ENCODE measurements around the gene KMT5B.

The KMT5B gene

GRCh38 chr11:68117853-68118470 lies 95.1 kb downstream of the KMT5B start:
- peaks cover 24% of the 10 kb centered on the region for H3K36me3 ChIP-seq (ENCODE audit: control insufficient read depth, insufficient read depth, low read length)
- no peaks in the 10 kb centered on the region for H3K27me3 ChIP-seq (ENCODE audit: control insufficient read depth, insufficient read depth, low read length)
- H3K9me3 ChIP-seq (ENCODE audit: control insufficient read depth, insufficient read depth, low read depth, low read length): no peaks in the 10 kb centered on the region
- H3K27ac ChIP-seq (ENCODE audit: low read depth, low read length): no peak overlapping the region
- H3K9ac ChIP-seq (ENCODE audit: low read length): no peak overlapping the region
- H3K4me1 ChIP-seq (ENCODE audit: control insufficient read depth, insufficient read depth, low read length): peaks cover 29% of the 10 kb centered on the region
- peak overlapping the region; percentile 86; the same call in 1 of the 2 replicates for H3K4me3 ChIP-seq (ENCODE audit: low read depth, low read length)

DNA sequence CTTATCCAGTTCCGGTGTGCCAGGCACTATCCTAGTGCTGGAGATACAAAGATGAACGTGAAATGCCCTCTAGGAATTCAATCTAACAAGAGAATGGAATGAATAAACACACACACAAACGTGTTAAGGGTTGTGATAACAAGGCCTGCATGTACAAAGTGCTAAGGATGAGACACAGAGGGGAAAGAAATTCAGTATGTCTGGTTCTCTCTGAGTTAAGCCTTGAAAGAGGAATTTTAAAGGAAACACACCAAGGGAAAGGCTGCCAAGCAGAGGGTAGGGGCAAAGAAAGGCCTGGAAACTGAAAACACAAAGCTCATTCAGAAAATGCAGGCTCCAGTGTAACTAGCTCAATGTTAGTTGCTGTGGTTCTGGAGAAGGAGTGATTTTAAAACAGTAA lies 96.1 kb downstream of the KMT5B start:
- Histone ChIP-seq H3K36me3 (ENCODE audit: control insufficient read depth, insufficient read depth, low read length) (peaks cover 24% of the 10 kb centered on the region), H3K4me1 (ENCODE audit: control insufficient read depth, insufficient read depth, low read length) (peaks cover 22% of the 10 kb centered on the region), H3K27me3 (ENCODE audit: control insufficient read depth, insufficient read depth, low read length) (no peaks in the 10 kb centered on the region), H3K4me3 (ENCODE audit: low read depth, low read length) (no peak overlapping the region), H3K9ac (ENCODE audit: low read length) (no peak overlapping the region), H3K27ac (ENCODE audit: low read depth, low read length) (no peak overlapping the region), H3K9me3 (ENCODE audit: control insufficient read depth, insufficient read depth, low read depth, low read length) (no peaks in the 10 kb centered on the region)

GRCh38 chr11:68116126-68116525 lies 97.0 kb downstream of the KMT5B start:
- H3K4me1 ChIP-seq (ENCODE audit: control insufficient read depth, insufficient read depth, low read length): peaks cover 18% of the 10 kb centered on the region
- H3K9ac ChIP-seq (ENCODE audit: low read length): no peak overlapping the region
- H3K4me3 ChIP-seq (ENCODE audit: low read depth, low read length): no peak overlapping the region
- H3K27ac ChIP-seq (ENCODE audit: low read depth, low read length): no peak overlapping the region
- peaks cover 24% of the 10 kb centered on the region for H3K36me3 ChIP-seq (ENCODE audit: control insufficient read depth, insufficient read depth, low read length)
- H3K9me3 ChIP-seq (ENCODE audit: control insufficient read depth, insufficient read depth, low read depth, low read length): no peaks in the 10 kb centered on the region
- H3K27me3 ChIP-seq (ENCODE audit: control insufficient read depth, insufficient read depth, low read length): no peaks in the 10 kb centered on the region

DNA sequence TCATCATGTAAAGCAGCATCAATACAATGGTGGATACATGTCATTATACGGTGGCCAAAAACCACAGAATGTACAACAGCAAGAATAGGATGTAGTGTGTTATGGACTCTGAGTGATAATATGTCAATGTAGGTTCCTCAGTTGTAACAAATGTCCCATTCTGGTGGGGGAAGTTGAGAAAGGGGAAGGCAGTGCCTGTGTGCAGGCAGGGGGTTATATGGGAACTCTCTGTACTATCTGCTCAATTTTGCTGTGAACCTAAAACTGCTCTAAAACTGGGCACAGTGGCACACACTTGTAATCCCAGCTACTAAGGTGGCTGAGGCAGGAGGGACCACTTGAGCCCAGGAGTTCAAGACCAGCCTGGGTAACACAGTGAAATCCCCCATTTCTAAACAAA lies 97.8 kb downstream of the KMT5B start:
- H3K27me3 ChIP-seq (ENCODE audit: control insufficient read depth, insufficient read depth, low read length): no peaks in the 10 kb centered on the region
- peaks cover 27% of the 10 kb centered on the region for H3K36me3 ChIP-seq (ENCODE audit: control insufficient read depth, insufficient read depth, low read length)
- H3K9me3 ChIP-seq (ENCODE audit: control insufficient read depth, insufficient read depth, low read depth, low read length): no peaks in the 10 kb centered on the region
- H3K9ac ChIP-seq (ENCODE audit: low read length): no peak overlapping the region
- H3K4me3 ChIP-seq (ENCODE audit: low read depth, low read length): no peak overlapping the region
- peaks cover 18% of the 10 kb centered on the region for H3K4me1 ChIP-seq (ENCODE audit: control insufficient read depth, insufficient read depth, low read length)
- H3K27ac ChIP-seq (ENCODE audit: low read depth, low read length): no peak overlapping the region

DNA sequence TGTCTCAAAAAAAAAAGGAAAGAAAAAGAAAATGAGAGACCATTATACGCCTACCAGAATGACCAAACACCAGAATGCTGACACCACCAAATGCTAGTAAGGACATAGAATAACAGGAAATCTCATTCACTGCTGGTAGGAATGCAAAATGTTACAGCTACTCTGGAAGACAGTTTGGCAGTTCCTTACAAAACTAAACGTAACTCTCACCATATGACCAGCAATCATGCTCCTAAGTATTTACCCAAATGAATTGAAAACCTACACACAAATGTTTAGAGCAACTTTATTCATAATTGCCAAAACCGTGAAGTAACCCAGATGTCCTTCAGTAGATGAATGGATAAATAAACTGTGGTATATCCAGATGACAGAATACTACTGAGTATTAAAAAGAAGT lies 99.1 kb downstream of the KMT5B start:
- Histone ChIP-seq H3K27ac (ENCODE audit: low read depth, low read length) (no peak overlapping the region), H3K4me1 (ENCODE audit: control insufficient read depth, insufficient read depth, low read length) (peaks cover 15% of the 10 kb centered on the region), H3K9ac (ENCODE audit: low read length) (no peak overlapping the region), H3K9me3 (ENCODE audit: control insufficient read depth, insufficient read depth, low read depth, low read length) (0 out of 2 replicates have a peak, but pooled peaks cover 2% of the 10 kb centered on the region), H3K27me3 (ENCODE audit: control insufficient read depth, insufficient read depth, low read length) (no peaks in the 10 kb centered on the region), H3K36me3 (ENCODE audit: control insufficient read depth, insufficient read depth, low read length) (peaks cover 34% of the 10 kb centered on the region), H3K4me3 (ENCODE audit: low read depth, low read length) (no peak overlapping the region)

DNA sequence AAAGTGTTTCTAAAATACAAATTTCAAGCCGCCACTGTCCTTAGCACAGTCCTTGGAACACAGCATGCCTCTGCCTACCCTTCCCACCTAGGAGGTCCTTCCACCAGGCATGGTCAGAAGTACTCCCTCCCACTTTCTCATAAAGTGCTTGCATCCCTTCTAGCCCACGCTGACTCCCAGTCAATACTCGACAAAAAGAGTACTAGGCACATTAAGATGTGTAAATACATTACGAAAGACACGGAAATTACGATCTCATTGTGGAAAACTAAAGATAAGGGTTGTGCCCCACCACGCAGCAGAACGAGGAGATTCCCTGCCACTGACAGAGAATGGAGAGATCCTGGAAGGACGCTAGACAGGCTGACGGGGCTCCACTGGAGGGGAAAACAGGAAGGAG lies 105.4 kb downstream of the KMT5B start:
- H3K36me3 ChIP-seq (ENCODE audit: control insufficient read depth, insufficient read depth, low read length): peaks cover 21% of the 10 kb centered on the region; the same call in 1 of the 2 replicates
- 0 out of 2 replicates have a peak, but pooled peaks cover 2% of the 10 kb centered on the region for H3K9me3 ChIP-seq (ENCODE audit: control insufficient read depth, insufficient read depth, low read depth, low read length)
- H3K27ac ChIP-seq (ENCODE audit: low read depth, low read length): no peak overlapping the region
- H3K27me3 ChIP-seq (ENCODE audit: control insufficient read depth, insufficient read depth, low read length): no peaks in the 10 kb centered on the region
- no peak overlapping the region for H3K4me3 ChIP-seq (ENCODE audit: low read depth, low read length)
- peaks cover 16% of the 10 kb centered on the region for H3K4me1 ChIP-seq (ENCODE audit: control insufficient read depth, insufficient read depth, low read length)
- no peak overlapping the region for H3K9ac ChIP-seq (ENCODE audit: low read length)

DNA sequence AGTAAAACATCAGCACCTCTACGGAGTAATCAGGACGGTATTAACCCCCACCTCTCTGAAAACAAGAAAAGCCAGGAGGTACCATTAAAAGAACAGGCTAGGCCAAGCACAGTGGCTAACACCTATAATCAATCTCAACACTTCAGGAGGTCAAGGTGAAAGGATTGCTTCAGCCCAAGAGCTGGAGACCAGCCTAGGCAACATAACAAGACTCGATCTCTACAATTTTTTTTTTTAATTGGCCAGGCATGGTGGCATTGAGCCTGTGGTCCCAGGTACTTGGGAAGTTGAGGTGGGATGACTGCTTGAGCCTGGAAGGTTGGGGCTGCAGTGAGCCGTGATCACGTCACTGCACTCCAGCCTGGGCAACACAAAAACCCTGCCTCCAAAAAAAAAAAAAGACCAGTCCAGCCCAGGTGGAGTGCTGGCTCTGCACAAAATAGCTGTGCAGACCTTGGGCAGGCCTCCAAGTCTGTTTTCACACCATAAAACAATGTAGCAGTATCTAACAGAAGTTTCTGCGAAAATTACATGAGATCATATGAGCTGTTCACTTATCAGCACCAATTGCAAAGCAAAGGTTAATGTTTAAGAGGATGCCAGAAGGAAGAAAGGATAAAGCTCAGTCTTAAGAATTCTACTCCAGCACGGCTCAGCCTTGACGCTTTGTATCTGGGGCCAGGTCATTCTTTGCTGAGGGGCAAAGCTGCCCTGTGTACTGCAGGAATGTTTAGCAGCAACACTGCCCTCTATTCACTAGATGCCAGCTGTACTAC lies 106.7 kb downstream of the KMT5B start:
- no peak overlapping the region for H3K27ac ChIP-seq (ENCODE audit: low read depth, low read length)
- H3K4me3 ChIP-seq (ENCODE audit: low read depth, low read length): no peak overlapping the region
- H3K36me3 ChIP-seq (ENCODE audit: control insufficient read depth, insufficient read depth, low read length): peaks cover 21% of the 10 kb centered on the region; the same call in 1 of the 2 replicates
- peaks cover 2% of the 10 kb centered on the region; the same call in 1 of the 2 replicates for H3K9me3 ChIP-seq (ENCODE audit: control insufficient read depth, insufficient read depth, low read depth, low read length)
- no peak overlapping the region for H3K9ac ChIP-seq (ENCODE audit: low read length)
- H3K27me3 ChIP-seq (ENCODE audit: control insufficient read depth, insufficient read depth, low read length): no peaks in the 10 kb centered on the region
- peaks cover 16% of the 10 kb centered on the region for H3K4me1 ChIP-seq (ENCODE audit: control insufficient read depth, insufficient read depth, low read length)
